ENCODE measurements around the gene ST7.

GRCh38 chr7:117277576-117277975, 324.3 kb downstream of the ST7 start:
- TF ChIP-seq GATA2 (IDR thresholded peaks at IDR 0.05; ENCODE audit: low read depth, low read length) (no peak), GATA3 (IDR thresholded peaks at IDR 0.05; ENCODE audit: low read depth, low read length) (no peak)

Measured in SH-SY5Y (cell line).